ENCODE measurements around the gene TRIM56. TPM values are rescaled to one million over a fixed set of nuclear protein-coding genes. Genes with fewer than 3 reads are reported as not detected.
A peak's percentile ranks its signal among the peaks of the same experiment; 100 is the strongest.
"Not testable (repeated sequence)": the region's sequence is repeated elsewhere in the genome, so short reads cannot be mapped to it uniquely, and the experiment has no call there.

TRIM56 gene
- total RNA-seq: 21.8 and 27.6 TPM in 2 replicates
- 4.7 and 6.0 TPM in 2 replicates for polyA plus RNA-seq
- 11.3 and 16.2 TPM in 2 replicates for polyA plus RNA-seq (2012)
- 9.5 and 9.6 TPM in 2 replicates for polyA minus RNA-seq (ENCODE audit: low replicate concordance)

- Histone ChIP-seq H3K4me3 (replicated peaks in 1 of 4; ENCODE audit: control extremely low read depth in 1 of 4, insufficient read depth in 1 of 4, low read depth in 3 of 4, low read length in 4 of 4) (peak within 1 kb of the TSS; percentile 91 to 95 (median 94)), H3K27ac (ENCODE audit: insufficient read depth, low read length) (peak within 1 kb of the TSS; percentile 97), H3K4me2 (ENCODE audit: extremely low read depth, insufficient read depth, low read length) (peak within 1 kb of the TSS; percentile 90), H3K79me2 (ENCODE audit: control insufficient read depth, insufficient read depth, low read length) (peaks cover 44% of the 10 kb centered on the region), H3K9me3 (ENCODE audit: control insufficient read depth, insufficient read depth, low read depth, low read length) (no peaks in the 10 kb centered on the region), H2AFZ (ENCODE audit: low read length) (peak within 1 kb of the TSS; percentile 86), H3K27me3 (ENCODE audit: control insufficient read depth, insufficient read depth, low read length) (no peaks in the 10 kb centered on the region), H3K4me1 (ENCODE audit: control insufficient read depth, extremely low read depth, insufficient read depth, low read length) (no peaks in the 10 kb centered on the region), H3K9ac (ENCODE audit: insufficient read depth, low read length) (peak within 1 kb of the TSS; percentile 94), H3K36me3 (ENCODE audit: control insufficient read depth, insufficient read depth, low read length) (peaks cover 21% of the 10 kb centered on the region), H4K20me1 (ENCODE audit: control insufficient read depth, extremely low read depth, insufficient read depth, low read length) (no peaks in the 10 kb centered on the region)
- DNase-seq (ENCODE audit: low read depth in 2 of 2): peak; percentile 77 to 78
- TF ChIP-seq EZH2 (IDR thresholded peaks at IDR 0.05; ENCODE audit: low read length, missing control alignments) (no peak), CTCF (conservative IDR thresholded peaks at IDR 0.05 in 1 of 2, IDR thresholded peaks at IDR 0.05 in 1 of 2; ENCODE audit: low read depth in 1 of 2, low read length in 2 of 2) (no peak)
These were observed at the start of gene TRIM56 for GRCh38 chr7:101085162-101085964. TSS of gene TRIM56 (plus strand) at chr7:101085481. CDS start at chr7:101087313, 1,832 bp downstream.

GRCh38 chr7:101035941-101036340 is 49.3 kb upstream of the TRIM56 start:
- no peaks in the 10 kb centered on the region for H3K36me3 ChIP-seq (ENCODE audit: control insufficient read depth, insufficient read depth, low read length)
- H3K27ac ChIP-seq (ENCODE audit: insufficient read depth, low read length): no peak overlapping the region
- H3K27me3 ChIP-seq (ENCODE audit: control insufficient read depth, insufficient read depth, low read length): no peaks in the 10 kb centered on the region
- no peak overlapping the region for H2AFZ ChIP-seq (ENCODE audit: low read length)
- H3K4me1 ChIP-seq (ENCODE audit: control insufficient read depth, extremely low read depth, insufficient read depth, low read length): no peaks in the 10 kb centered on the region
- no peaks in the 10 kb centered on the region for H3K9me3 ChIP-seq (ENCODE audit: control insufficient read depth, insufficient read depth, low read depth, low read length)
- TF ChIP-seq EZH2 (IDR thresholded peaks at IDR 0.05; ENCODE audit: low read length, missing control alignments) (no peak), CTCF (conservative IDR thresholded peaks at IDR 0.05 in 1 of 2, IDR thresholded peaks at IDR 0.05 in 1 of 2; ENCODE audit: low read depth in 1 of 2, low read length in 2 of 2) (no peak)
- no peak overlapping the region for H3K4me3 ChIP-seq (replicated peaks in 1 of 4; ENCODE audit: control extremely low read depth in 1 of 4, insufficient read depth in 1 of 4, low read depth in 3 of 4, low read length in 4 of 4)
- DNase-seq (ENCODE audit: low read depth in 2 of 2): no peak
- no peaks in the 10 kb centered on the region for H4K20me1 ChIP-seq (ENCODE audit: control insufficient read depth, extremely low read depth, insufficient read depth, low read length)
- no peaks in the 10 kb centered on the region for H3K79me2 ChIP-seq (ENCODE audit: control insufficient read depth, insufficient read depth, low read length)
- no peak overlapping the region for H3K9ac ChIP-seq (ENCODE audit: insufficient read depth, low read length)
- no peak overlapping the region for H3K4me2 ChIP-seq (ENCODE audit: extremely low read depth, insufficient read depth, low read length)

- H3K9me3 ChIP-seq (ENCODE audit: control insufficient read depth, insufficient read depth, low read depth, low read length); H3K4me2 ChIP-seq (ENCODE audit: extremely low read depth, insufficient read depth, low read length); H3K79me2 ChIP-seq (ENCODE audit: control insufficient read depth, insufficient read depth, low read length); H3K4me1 ChIP-seq (ENCODE audit: control insufficient read depth, extremely low read depth, insufficient read depth, low read length); DNase-seq (ENCODE audit: low read depth in 2 of 2); H3K4me3 ChIP-seq (replicated peaks in 1 of 4; ENCODE audit: control extremely low read depth in 1 of 4, insufficient read depth in 1 of 4, low read depth in 3 of 4, low read length in 4 of 4); H3K36me3 ChIP-seq (ENCODE audit: control insufficient read depth, insufficient read depth, low read length); H3K9ac ChIP-seq (ENCODE audit: insufficient read depth, low read length); H2AFZ ChIP-seq (ENCODE audit: low read length); H4K20me1 ChIP-seq (ENCODE audit: control insufficient read depth, extremely low read depth, insufficient read depth, low read length); H3K27me3 ChIP-seq (ENCODE audit: control insufficient read depth, insufficient read depth, low read length); H3K27ac ChIP-seq (ENCODE audit: insufficient read depth, low read length): not testable (repeated sequence)
These were observed 44.0 kb upstream of the TRIM56 start for GRCh38 chr7:101041283-101041682.
